HG02938 (cell line): ENCODE results near the gene GLIS1.

ENCODE experiments used
- ATAC-seq: cut with Tn5 transposase; IDR thresholded peaks from one replicate; pipeline ENCODE4 v1.9.1; 2021; ENCODE audit warnings: mild to moderate bottlenecking, moderate library complexity; ENCODE audit not compliant: unreplicated experiment

GLIS1 gene

DNA sequence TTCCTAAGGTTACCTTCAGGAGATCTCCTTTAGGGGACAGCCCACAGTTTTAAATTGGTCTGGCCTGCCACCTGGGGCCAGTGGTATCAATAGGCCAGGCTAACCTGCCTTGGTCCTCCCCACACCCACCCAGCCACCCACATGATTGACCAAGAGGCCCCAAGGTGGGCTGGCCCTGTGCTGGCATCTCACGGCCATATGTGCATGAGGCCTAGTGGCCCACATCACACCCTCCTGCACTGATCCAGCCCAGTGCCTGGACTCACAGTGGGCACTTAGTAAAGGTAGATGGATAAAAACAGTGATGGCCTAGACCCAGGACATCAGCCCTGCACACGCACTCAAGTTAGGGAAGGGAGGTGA, 197.7 kb downstream of the GLIS1 start:
- no peak for ATAC-seq

GRCh38 chr1:53540604-53541262, 198.2 kb downstream of the GLIS1 start:
- no peak for ATAC-seq

GRCh38 chr1:53539711-53540603, 199.0 kb downstream of the GLIS1 start:
- ATAC-seq: no peak

GRCh38 chr1:53539226-53539625, 199.7 kb downstream of the GLIS1 start:
- ATAC-seq: no peak

- no peak for ATAC-seq
These were observed 202.4 kb downstream of the GLIS1 start for GRCh38 chr1:53536606-53537005.

DNA sequence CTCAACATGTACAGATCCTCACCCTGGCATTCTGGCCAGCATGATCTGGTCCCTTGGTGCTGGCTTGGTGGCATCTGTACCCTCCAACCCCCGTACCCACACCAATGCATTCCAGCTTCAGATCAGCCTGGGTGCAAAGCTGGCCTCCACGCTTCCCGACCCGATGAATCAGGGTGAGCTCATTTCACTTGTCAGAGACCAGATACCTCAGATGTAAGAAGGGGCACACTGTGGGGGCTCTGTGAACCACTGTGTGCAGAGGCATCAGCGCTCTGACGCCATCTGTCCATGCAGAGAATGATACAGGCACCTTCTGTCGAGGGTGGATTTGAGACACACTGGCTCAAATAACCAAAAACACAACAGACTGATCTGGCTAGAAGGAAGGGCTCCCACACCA, 203.1 kb downstream of the GLIS1 start:
- ATAC-seq: no peak

GRCh38 chr1:53535226-53535625, 203.7 kb downstream of the GLIS1 start:
- no peak for ATAC-seq

GRCh38 chr1:53532912-53533311, 206.1 kb downstream of the GLIS1 start:
- ATAC-seq: no peak

GRCh38 chr1:53532377-53532776, 206.6 kb downstream of the GLIS1 start:
- ATAC-seq: no peak

- ATAC-seq: no peak
These were observed 208.4 kb downstream of the GLIS1 start for GRCh38 chr1:53530550-53530949.

DNA sequence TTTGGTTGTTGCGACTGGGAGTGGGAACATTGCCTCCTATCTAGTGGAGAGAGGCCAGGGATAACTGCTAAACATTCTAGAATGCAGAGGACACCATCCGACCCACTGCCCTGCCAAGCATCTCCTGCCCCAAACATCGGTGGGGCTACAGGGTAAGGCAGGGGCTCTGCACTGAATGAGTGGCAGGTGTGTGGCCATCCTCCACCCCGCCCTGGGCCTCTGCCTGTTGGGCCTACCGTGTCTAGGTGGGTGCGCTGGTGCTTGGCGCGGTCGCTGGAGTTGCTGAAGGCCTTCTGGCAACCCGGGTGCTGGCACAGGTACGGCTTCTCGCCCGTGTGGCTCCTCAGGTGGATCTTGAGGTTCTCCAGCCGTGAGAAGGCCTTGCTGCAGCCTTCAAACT, 209.4 kb downstream of the GLIS1 start:
- ATAC-seq: no peak

- ATAC-seq: no peak
These were observed 211.6 kb downstream of the GLIS1 start for GRCh38 chr1:53527368-53527767.

GRCh38 chr1:53526451-53527101, 212.4 kb downstream of the GLIS1 start:
- ATAC-seq: no peak

DNA sequence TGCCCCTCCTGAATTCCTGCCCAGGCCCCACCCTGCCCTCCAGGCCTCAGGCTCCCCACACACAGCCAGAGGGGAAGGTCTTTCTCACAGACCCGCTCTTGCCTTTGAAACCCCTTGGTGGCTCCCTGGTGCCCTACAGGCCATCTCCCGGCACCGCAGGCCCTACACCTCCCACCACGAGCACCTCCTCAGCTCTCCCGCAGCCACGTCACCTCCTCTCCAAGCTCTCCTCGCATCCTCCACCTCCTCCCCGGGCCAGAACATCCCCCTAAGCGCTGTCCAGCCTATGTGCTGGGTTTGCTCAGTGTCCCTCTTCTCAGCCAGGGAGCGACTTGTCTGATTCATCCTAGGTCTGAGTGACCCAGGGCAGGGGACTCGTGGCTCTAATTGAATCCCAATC, 213.4 kb downstream of the GLIS1 start:
- no peak for ATAC-seq

DNA sequence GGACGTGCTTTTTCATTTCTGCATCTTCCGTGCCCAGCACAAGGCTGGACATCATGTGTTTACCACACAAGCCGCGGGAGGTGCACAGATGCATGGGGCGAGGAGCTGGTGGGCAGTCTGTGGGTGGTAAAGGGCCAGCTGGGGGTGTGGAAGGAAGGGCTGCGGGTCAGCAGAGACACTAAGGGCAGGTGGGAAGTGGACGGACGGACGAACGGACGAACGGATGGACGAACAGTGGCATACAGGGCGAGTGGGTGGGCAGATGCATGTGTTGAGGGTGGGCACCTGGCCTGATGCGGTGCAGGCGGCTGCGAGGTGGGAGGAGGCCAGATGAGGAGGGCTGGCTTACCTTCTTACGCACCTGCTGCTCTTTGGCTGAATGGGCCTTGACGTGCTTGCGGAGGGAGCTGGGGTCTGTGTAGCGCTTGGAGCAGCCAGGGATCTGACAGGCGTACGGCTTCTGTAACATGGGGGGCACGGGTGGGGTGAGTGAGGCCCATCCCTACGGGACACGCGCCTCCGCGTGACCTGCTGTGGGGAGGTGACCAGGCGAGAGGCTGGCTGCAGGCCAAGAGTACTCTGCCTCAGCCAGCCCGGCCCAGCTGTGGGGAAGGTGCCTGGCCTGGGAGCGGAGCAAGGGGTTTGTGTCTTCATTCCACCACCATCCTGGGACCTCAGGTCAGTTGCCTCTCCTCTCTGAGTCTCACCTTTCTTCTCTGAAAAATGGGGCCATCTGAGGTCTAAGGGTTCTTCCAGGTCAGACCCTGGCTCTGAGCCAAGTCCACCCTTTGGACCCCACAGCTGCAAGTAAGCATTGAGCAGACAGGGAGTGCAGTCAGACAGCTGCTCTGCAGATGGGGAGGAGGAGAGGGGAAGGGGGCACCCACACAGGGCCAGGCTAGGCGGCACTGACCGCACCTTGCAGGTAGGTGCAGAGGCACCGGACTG, 214.3 kb downstream of the GLIS1 start:
- ATAC-seq: no peak

DNA sequence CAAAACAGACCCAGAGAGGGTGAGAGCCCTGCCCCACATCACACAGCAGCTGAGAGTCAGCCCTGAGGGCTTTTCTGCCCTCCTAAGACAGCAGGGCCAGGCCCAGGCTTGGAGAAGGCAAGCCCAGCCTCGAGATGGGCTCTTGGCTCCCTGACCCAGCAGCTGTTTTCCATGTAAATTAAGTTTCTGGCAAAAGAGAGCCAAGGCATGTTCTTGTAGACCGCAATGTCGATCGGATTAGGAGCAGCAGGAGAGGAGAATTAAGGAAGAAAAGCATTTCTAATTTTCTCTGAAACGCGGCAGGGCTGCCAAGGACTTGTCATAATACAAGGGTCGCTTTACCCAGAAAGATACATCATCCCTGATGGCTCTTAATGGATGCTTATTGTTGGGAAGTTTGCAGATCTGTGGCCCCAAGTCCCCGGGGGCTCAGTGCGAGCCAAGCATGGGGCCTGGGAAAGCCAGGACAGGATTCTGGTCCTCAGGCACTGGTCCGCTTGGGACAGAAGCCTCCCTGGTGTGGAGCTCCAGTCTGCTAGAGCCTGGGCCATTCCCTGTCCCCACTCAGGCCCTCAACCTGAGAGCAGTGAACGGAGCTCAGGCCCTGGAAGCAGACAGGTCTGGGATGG, 216.9 kb downstream of the GLIS1 start:
- no peak for ATAC-seq

DNA sequence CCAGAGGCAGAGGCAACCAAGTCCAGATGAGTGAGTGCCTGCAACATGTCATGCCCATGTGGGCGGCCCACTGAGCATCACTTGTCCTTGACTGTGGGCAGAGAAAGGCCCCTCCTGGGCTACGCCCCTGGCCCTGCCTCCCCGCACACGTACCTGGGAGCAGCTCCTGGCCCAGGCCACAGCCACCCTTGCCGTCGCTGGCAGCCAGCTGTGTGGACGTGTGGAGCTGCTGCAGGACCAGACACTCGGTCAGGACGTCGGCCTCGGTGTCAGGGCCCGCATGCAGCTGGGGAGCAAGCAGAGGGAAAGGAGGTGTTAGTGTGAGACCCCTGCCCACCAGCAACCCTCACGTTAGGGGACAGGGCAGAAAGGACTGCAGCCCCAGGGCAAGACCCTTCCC, 218.5 kb downstream of the GLIS1 start:
- no peak for ATAC-seq

DNA sequence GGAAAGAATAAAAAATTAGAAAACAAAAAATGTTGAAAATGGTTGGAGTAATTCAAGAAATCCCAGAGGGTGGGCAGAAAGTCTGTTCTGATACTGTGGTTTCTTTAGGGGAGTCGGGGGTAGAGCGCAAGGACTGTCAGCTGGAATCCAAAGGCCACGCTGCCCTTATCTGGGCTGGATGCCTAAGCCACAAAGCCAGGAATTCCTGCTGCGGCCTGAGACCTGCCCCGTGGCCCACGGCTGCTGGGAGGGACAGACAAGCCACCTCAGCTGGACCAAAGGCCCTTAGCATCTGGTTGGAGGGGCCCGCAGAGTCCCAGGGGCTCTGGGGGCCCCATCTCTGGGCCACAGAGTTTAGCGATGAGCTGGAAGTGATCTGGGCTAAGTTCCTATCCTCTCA, 219.5 kb downstream of the GLIS1 start:
- ATAC-seq: no peak

- no peak for ATAC-seq
These were observed 220.2 kb downstream of the GLIS1 start for GRCh38 chr1:53518775-53519174.

- ATAC-seq: no peak
These were observed 221.1 kb downstream of the GLIS1 start for GRCh38 chr1:53517821-53518352.
